ENCODE measurements around the gene DCTN3. TPM values are rescaled to one million over a fixed set of nuclear protein-coding genes. Genes with fewer than 3 reads are reported as not detected.

DCTN3 gene
- total and polyA plus RNA-seq, 9 of the 15 experiments (the other 6 are each of a cell fraction or from before 2014, with no cell fraction given), result 11.0 to 51.0 (median 41.9) TPM

GRCh38 chr9:34637356-34638137 is 17.3 kb upstream of the DCTN3 start, which contains the start of gene SIGMAR1 (continued):
- TF ChIP-seq VEZF1 (CRISPR knock-in tag; IDR thresholded peaks at IDR 0.05) (peak; percentile 78), NONO (IDR thresholded peaks at IDR 0.05; ENCODE audit: low read depth in 2 of 2, low read length in 1 of 2) (peak; percentile 31 to 95; a peak in 3 of 4 replicates), RBM22 (IDR thresholded peaks at IDR 0.05; ENCODE audit: low read depth, low read length, poor library complexity, severe bottlenecking) (no peak), BHLHE40 (IDR thresholded peaks at IDR 0.05; ENCODE audit: low read length) (peak; percentile 76), ZFX (CRISPR knock-in tag; IDR thresholded peaks at IDR 0.05) (peak; percentile 51), TAF1 (IDR thresholded peaks at IDR 0.05; ENCODE audit: control insufficient read depth, extremely low read depth, insufficient read depth, low read length, severe bottlenecking) (no peak), ZBTB26 (CRISPR knock-in tag; IDR thresholded peaks at IDR 0.05) (no peak), RB1 (IDR thresholded peaks at IDR 0.05; ENCODE audit: low read depth) (0 out of 2 replicates have a peak, but pooled peaks have one; percentile 39), ZNF134 (CRISPR knock-in tag; conservative IDR thresholded peaks at IDR 0.05) (no peak), THRAP3 (IDR thresholded peaks at IDR 0.05; ENCODE audit: borderline replicate concordance) (no peak), SP1 (CRISPR knock-in tag; IDR thresholded peaks at IDR 0.05) (0 out of 2 replicates have a peak, but pooled peaks have one; percentile 22), DMBX1 (CRISPR knock-in tag; IDR thresholded peaks at IDR 0.05; ENCODE audit: borderline replicate concordance) (no peak), TAF7 (tag; IDR thresholded peaks at IDR 0.05) (no peak), FOXK2 (conservative IDR thresholded peaks at IDR 0.05 in 1 of 2, IDR thresholded peaks at IDR 0.05 in 1 of 2; ENCODE audit: low read depth in 2 of 2) (peak in 1 of 2 experiments; percentile 94; a peak in 2 of 4 replicates), SMC3 (conservative IDR thresholded peaks at IDR 0.05; ENCODE audit: insufficient read depth, low read depth, low read length) (no peak)
- TF ChIP-seq, protein P1, sequence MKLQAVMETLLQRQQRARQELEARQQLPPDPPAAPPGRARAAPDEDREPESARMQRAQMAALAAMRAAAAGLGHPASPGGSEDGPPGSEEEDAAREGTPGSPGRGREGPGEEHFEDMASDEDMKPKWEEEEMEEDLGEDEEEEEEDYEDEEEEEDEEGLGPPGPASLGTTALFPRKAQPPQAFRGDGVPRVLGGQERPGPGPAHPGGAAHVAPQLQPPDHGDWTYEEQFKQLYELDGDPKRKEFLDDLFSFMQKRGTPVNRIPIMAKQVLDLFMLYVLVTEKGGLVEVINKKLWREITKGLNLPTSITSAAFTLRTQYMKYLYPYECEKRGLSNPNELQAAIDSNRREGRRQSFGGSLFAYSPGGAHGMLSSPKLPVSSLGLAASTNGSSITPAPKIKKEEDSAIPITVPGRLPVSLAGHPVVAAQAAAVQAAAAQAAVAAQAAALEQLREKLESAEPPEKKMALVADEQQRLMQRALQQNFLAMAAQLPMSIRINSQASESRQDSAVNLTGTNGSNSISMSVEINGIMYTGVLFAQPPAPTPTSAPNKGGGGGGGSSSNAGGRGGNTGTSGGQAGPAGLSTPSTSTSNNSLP (IDR thresholded peaks at IDR 0.05; ENCODE audit: borderline replicate concordance, low read depth, low read length), result no peak
- TF ChIP-seq, protein P2, sequence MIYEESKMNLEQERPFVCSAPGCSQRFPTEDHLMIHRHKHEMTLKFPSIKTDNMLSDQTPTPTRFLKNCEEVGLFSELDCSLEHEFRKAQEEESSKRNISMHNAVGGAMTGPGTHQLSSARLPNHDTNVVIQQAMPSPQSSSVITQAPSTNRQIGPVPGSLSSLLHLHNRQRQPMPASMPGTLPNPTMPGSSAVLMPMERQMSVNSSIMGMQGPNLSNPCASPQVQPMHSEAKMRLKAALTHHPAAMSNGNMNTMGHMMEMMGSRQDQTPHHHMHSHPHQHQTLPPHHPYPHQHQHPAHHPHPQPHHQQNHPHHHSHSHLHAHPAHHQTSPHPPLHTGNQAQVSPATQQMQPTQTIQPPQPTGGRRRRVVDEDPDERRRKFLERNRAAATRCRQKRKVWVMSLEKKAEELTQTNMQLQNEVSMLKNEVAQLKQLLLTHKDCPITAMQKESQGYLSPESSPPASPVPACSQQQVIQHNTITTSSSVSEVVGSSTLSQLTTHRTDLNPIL (CRISPR knock-in tag; IDR thresholded peaks at IDR 0.05), result no peak
- TF ChIP-seq, protein P3, sequence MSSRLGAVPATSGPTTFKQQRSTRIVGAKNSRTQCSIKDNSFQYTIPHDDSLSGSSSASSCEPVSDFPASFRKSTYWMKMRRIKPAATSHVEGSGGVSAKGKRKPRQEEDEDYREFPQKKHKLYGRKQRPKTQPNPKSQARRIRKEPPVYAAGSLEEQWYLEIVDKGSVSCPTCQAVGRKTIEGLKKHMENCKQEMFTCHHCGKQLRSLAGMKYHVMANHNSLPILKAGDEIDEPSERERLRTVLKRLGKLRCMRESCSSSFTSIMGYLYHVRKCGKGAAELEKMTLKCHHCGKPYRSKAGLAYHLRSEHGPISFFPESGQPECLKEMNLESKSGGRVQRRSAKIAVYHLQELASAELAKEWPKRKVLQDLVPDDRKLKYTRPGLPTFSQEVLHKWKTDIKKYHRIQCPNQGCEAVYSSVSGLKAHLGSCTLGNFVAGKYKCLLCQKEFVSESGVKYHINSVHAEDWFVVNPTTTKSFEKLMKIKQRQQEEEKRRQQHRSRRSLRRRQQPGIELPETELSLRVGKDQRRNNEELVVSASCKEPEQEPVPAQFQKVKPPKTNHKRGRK (tag; IDR thresholded peaks at IDR 0.05), result no peak

All from K562 (cell line).